LoVo (cell line): Measurements from ENCODE around the gene CDR2.
"Not testable (repeated sequence)": the region's sequence is repeated elsewhere in the genome, so short reads cannot be mapped to it uniquely, and the experiment has no call there.

ENCODE experiments used
- DNase-seq: peaks from one replicate; pipeline ENCODE4 v3.0.0-alpha.2; 2016; ENCODE audit warnings: low spot score

Gene CDR2

GRCh38 chr16:22352723-22353122 is 21.7 kb downstream of the CDR2 start:
- DNase-seq, result no peak

GRCh38 chr16:22352140-22352539 is 22.3 kb downstream of the CDR2 start:
- DNase-seq, result no peak

DNA sequence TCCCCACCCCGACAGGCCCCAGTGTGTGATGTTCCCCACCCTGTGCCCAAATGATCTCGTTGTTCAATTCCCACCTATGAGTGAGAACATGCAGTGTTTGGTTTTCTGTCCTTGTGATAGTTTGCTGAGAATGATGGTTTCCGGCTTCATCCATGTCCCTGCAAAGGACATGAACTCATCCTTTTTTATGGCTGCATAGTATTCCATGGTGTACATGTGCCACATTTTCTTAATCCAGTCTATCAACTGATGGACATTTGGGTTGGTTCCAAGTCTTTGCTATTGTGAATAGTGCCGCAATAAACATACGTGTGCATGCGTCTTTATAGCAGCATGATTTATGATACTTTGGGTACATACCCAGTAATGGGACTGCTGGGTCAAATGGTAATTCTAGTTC is 23.4 kb downstream of the CDR2 start:
- not testable (repeated sequence) for DNase-seq

DNA sequence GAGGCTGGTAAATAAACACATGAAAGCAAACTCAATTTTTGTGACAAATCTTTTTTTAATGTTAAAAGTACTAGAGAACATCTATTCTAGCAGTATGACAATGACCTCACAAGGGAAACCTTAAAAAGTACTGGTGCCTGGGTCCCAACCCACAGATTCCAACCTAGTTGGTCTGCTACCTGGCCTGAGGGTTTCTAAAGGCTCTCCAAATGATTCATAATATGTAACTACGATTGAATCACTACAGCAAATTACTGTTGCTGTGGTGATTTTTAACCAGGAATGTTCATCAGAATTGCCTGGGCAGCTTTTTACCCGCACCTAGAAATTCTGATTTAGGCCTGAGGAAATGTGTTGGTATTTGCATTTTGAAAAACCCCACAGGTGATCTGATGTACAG is 26.1 kb downstream of the CDR2 start:
- no peak for DNase-seq

DNA sequence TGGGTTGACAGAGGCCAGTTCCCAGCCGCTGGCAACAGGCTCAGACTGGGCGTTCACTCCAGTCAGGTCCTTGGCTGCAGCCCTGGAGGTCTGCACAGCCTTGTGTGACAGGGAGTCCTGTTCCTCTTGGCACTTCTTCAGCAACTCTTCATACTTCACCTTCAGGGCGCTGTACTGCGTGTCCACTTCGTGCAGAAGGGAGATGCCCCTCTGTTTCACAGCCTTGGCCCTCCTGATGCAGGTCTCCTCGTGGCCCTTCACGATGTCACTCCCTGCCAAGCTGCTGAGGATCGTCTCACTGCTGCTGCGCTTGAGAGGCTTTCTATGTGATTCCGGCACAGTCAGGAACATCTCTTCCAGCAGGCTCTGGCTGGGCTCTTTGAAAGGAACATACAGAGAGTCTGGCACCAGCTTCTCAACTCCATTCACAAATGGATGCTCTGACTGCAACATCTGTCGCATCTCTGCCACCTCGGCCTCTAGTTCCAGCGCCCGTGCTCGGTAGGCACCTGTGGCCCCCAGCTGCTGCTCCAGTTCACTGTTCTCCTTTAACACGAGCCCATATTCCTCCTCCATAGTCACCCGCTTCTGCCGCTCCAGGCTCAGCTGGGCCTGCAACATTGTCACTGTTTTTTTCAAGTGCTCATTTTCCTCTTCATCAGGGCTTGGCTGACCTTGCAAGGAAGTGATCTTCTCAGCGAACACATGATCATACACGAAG is 27.2 kb downstream of the CDR2 start:
- DNase-seq, result no peak

- DNase-seq, result no peak
Observed at GRCh38 chr16:22346483-22346882, 27.9 kb downstream of the CDR2 start.

- no peak for DNase-seq
Observed at GRCh38 chr16:22342082-22342481, 32.3 kb downstream of the CDR2 start.

GRCh38 chr16:22340945-22341344 is 33.5 kb downstream of the CDR2 start:
- no peak for DNase-seq

DNA sequence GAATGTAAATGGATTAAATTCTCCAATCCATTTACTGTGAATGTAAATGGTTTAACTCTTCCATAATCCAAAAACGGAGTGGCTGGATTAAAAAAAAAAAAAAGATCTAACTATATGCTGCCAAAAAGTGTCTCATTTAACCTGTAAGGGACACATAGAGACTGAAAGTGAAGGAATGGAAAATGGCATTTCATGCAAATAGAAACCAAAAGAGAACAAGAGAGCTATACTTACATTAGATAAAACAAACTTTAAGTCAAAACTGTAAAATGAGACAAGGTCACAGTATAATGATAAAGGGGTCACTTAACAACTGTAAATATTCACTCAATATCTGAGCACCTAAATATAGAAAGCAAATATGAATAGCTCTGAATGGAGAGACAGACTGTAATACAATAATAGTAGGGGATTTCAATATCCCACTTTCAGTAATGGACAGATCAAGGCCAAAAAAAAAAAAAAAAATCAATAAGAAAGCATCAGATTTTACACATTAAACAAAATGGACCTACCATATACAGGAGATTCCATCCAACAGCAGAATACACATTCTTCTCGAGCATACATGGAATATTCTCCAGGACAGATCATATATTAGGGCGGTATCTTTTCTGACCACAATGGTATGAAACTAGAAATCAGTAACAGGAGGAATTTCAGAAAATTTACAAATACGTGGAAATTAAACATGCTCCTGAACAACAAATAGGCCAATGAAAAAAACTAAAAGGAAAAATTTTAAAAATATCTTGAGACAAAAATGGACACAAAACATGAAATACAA is 36.4 kb downstream of the CDR2 start:
- DNase-seq, result no peak

DNA sequence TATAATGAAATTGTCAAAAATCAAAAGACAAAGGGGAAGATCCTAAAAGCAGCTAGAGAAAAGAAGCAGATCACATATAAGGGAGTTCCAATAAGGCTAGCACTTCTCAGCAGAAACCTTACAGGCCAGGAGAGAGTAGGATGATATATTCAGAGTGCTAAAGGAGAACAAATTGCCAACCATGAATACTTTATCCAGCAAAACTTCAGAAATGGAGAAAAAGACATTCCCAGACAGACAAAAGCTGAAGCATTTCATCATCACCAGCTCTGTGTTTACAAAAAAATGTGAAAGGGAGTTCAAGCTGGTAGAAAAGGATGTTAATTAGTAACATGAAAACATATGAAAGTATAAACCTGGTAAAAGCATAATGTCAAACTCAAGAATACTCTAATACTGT is 37.4 kb downstream of the CDR2 start:
- no peak for DNase-seq

- no peak for DNase-seq
Observed at GRCh38 chr16:22336581-22336980, 37.8 kb downstream of the CDR2 start.

- no peak for DNase-seq
Observed at GRCh38 chr16:22335668-22336246, 38.7 kb downstream of the CDR2 start.

GRCh38 chr16:22333457-22333994 is 40.9 kb downstream of the CDR2 start:
- DNase-seq, result no peak

GRCh38 chr16:22330326-22330725 is 44.1 kb downstream of the CDR2 start:
- no peak for DNase-seq

DNA sequence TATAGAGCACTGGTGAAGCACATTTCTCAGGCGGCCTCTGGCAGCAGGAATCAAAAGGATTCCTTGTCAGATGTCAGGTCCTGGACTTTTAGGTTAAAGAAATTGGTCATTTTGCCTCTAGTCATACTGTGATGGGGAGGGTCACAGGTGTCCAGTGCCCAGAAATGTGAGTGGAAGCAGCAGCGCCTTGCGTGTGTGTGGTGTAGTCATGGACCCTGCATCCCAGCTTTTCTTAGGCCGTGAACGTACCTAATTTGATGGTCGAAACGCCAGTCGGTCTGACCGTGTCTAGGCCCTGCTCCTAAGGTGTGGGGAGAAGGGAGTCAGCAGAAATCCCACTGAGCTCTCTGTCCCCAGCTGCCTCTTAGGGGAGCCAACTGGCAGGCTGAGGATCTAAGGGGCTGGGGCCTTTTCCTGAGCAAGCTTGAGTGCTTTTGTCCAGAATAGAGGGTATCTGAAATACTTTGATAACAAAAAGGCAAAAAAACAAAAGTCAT is 45.2 kb downstream of the CDR2 start:
- no peak for DNase-seq

- DNase-seq, result no peak
Observed at GRCh38 chr16:22328081-22328725, 46.2 kb downstream of the CDR2 start.

DNA sequence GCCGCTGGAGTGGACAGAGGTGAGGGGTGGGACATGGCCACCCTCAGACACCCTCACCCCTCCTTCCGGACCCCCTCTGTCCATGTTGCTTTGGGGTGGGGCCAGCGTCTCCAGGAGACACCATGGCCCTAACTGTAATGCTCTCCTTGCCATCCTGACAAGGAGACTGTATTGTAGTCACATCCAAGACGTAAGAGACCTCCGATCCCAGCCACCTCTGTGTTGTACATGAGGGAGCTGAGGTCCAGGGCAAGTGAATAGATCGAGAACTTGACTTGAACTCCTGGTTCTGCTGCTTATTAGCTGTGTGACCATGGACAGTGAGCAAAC is 47.0 kb downstream of the CDR2 start:
- DNase-seq, result no peak

- no peak for DNase-seq
Observed at GRCh38 chr16:22326771-22327445, 47.5 kb downstream of the CDR2 start.

- no peak for DNase-seq
Observed at GRCh38 chr16:22326369-22326652, 48.1 kb downstream of the CDR2 start.

GRCh38 chr16:22325598-22326368 is 48.6 kb downstream of the CDR2 start:
- DNase-seq, result no peak
